GM12878 (cell line): Measurements from ENCODE around the gene SRRM3. TPM values are rescaled to one million over a fixed set of nuclear protein-coding genes. Genes with fewer than 3 reads are reported as not detected.
A peak's percentile ranks its signal among the peaks of the same experiment; 100 is the strongest.
"Not testable (repeated sequence)": the region's sequence is repeated elsewhere in the genome, so short reads cannot be mapped to it uniquely, and the experiment has no call there.

Experiments
- ATAC-seq: fragments of 200-7000 bp; cut with Tn5 transposase; 3 replicates; pipeline ENCODE4 v1.9.1; 2020; ENCODE audit warnings: mild to moderate bottlenecking, moderate library complexity
- BruUV-seq: library from RNA; stranded (reverse); fragments of 400-500 nt; replicated peaks from 2 replicates; lab custom pipeline; 2021; lab: Mats Ljungman, UMichigan
- CTCF ChIA-PET: fragments of 300-600 bp; sonication (Branson Sonifier 250); formaldehyde crosslinking; extraction: SDS; loops from one replicate; lab custom pipeline; 2021; ENCODE audit warnings: inconsistent platforms; lab: Yijun Ruan, JAX
- POLR2A ChIA-PET: fragments of 350-600 bp; formaldehyde crosslinking; extraction: SDS; loops from one replicate; lab custom pipeline; 2021; ENCODE audit warnings: inconsistent platforms; lab: Charles Lee
- RAD21 ChIA-PET: fragments of 300-600 bp; sonication (Branson Sonifier 250); formaldehyde crosslinking; loops from one replicate; lab custom pipeline; 2023; ENCODE audit warnings: antibody characterized with exemption; ENCODE audit not compliant: unreplicated experiment; lab: Charles Lee
- SMC1A ChIA-PET: fragments of 300-600 bp; sonication (Branson Sonifier 250); formaldehyde crosslinking; loops from one replicate; lab custom pipeline; 2023; ENCODE audit not compliant: unreplicated experiment, uncharacterized antibody; lab: Charles Lee
- DNase-seq: peaks from one replicate; pipeline ENCODE4 v3.0.0-alpha.2; 2011; ENCODE audit warnings: low read depth, low spot score
- FAIRE-seq: peaks from 3 replicates; lab custom pipeline; 2011; peaks lifted over from hg19 to GRCh38; lab: Jason Lieb, UNC
- H2AFZ ChIP-seq: 2 replicates; pipeline ENCODE4 v1.6.0; 2011; ENCODE audit warnings: low read depth, low read length, control low read depth; ENCODE audit not compliant: control insufficient read depth
- H3K27ac ChIP-seq: 2 replicates; pipeline ENCODE4 v1.5.1; 2011; ENCODE audit warnings: control low read depth; ENCODE audit not compliant: control insufficient read depth, insufficient read depth
- H3K27me3 ChIP-seq, 2 experiments: replicated peaks in 1 of 2; 2 replicates each; pipeline versions ENCODE4 v1.6.0 to v1.6.1; 2011; ENCODE audit warnings: low read length in 1 of 2; ENCODE audit not compliant: control insufficient read depth in 2 of 2, insufficient read depth in 2 of 2
- H3K36me3 ChIP-seq, 2 experiments: 2 replicates each; pipeline ENCODE4 v1.5.1; 2011; ENCODE audit warnings: low read length in 1 of 2; ENCODE audit not compliant: control insufficient read depth in 2 of 2, insufficient read depth in 2 of 2
- H3K4me1 ChIP-seq: 2 replicates; pipeline ENCODE4 v1.6.1; 2011; ENCODE audit warnings: mild to moderate bottlenecking, low read length, moderate library complexity, mixed read lengths; ENCODE audit not compliant: control insufficient read depth, insufficient read depth
- H3K4me2 ChIP-seq: 2 replicates; pipeline ENCODE4 v1.6.0; 2011; ENCODE audit warnings: control low read depth; ENCODE audit not compliant: control insufficient read depth, insufficient read depth
- H3K4me3 ChIP-seq: fragments of 200-600 bp; sonication (generic); 2 replicates; pipeline ENCODE4 v1.5.1; 2016
- H3K79me2 ChIP-seq: 2 replicates; pipeline ENCODE4 v1.6.0; 2011; ENCODE audit warnings: low read length; ENCODE audit not compliant: control insufficient read depth, insufficient read depth
- H3K9ac ChIP-seq: 2 replicates; pipeline ENCODE4 v1.8.0; 2011; ENCODE audit warnings: low read length, control low read depth, mixed read lengths; ENCODE audit not compliant: control insufficient read depth, insufficient read depth
- H3K9me3 ChIP-seq: replicated peaks from 3 replicates; pipeline ENCODE4 v1.5.1; 2011; ENCODE audit warnings: mild to moderate bottlenecking, low read length; ENCODE audit not compliant: control insufficient read depth, insufficient read depth
- H4K20me1 ChIP-seq: 2 replicates; pipeline ENCODE4 v1.6.0; 2011; ENCODE audit not compliant: control insufficient read depth, insufficient read depth
- EP300 ChIP-seq, 2 experiments: fragments of 150-350 bp in 1 of 2; IDR thresholded peaks; 2 replicates each; pipeline ENCODE4 v1.6.1; 2011 to 2012; ENCODE audit warnings: low read depth in 2 of 2, low read length in 2 of 2, borderline replicate concordance in 1 of 2, improper control_type of control experiment in 1 of 2, inconsistent platforms in 1 of 2; ENCODE audit not compliant: control insufficient read depth in 1 of 2
- JUNB ChIP-seq: IDR thresholded peaks from 2 replicates; pipeline ENCODE4 v1.6.1; 2016; ENCODE audit warnings: antibody characterized with exemption, mild to moderate bottlenecking
- NFYB ChIP-seq: IDR thresholded peaks from 2 replicates; pipeline ENCODE4 v1.6.1; 2011; ENCODE audit warnings: low read depth, mild to moderate bottlenecking, low read length, improper control_type of control experiment, moderate library complexity; ENCODE audit not compliant: insufficient read depth
- RB1 ChIP-seq: fragments of 450-650 bp; formaldehyde crosslinking; IDR thresholded peaks from 2 replicates; pipeline ENCODE4 v1.6.1; 2017; ENCODE audit warnings: mild to moderate bottlenecking, borderline replicate concordance
- RFX5 ChIP-seq: IDR thresholded peaks from 2 replicates; pipeline ENCODE4 v1.6.1; 2011; ENCODE audit warnings: low read depth, low read length, improper control_type of control experiment
- SP1 ChIP-seq: IDR thresholded peaks from one replicate; pipeline ENCODE4 v1.6.1; 2011; ENCODE audit warnings: low read depth, low read length
- TCF12 ChIP-seq: IDR thresholded peaks from 2 replicates; pipeline ENCODE4 v1.6.1; 2011; ENCODE audit warnings: low read depth, mild to moderate bottlenecking, low read length
- USF1 ChIP-seq: IDR thresholded peaks from 2 replicates; pipeline ENCODE4 v1.6.1; 2011; ENCODE audit warnings: borderline replicate concordance, low read depth, mild to moderate bottlenecking, moderate library complexity, mixed read lengths, low read length; ENCODE audit not compliant: insufficient read depth; ENCODE audit errors: extremely low read length
- WGBS: methylation state at CpG from one replicate; pipeline ENCODE4 v1.1.6; 2016; ENCODE audit warnings: low lambda C conversion rate; ENCODE audit not compliant: insufficient replicate concordance, insufficient coverage; ENCODE audit errors: missing lambda C conversion rate; 5-methylcytosine and 5-hydroxymethylcytosine counted together
- in situ Hi-C: fragments of 300-500 bp; cut with MboI; formaldehyde crosslinking; loops from 9 replicates; pipeline ENCODE4 v1.14.3; 2018; ENCODE audit warnings: mixed read lengths
- intact Hi-C: fragments of 100-400 bp; cut with micrococcal nuclease; formaldehyde crosslinking; loops from one replicate; pipeline ENCODE4 v1.14.2; 2022; ENCODE audit not compliant: unreplicated experiment
- polyA plus RNA-seq, 11 experiments: library from polyadenylated mRNA; depleted of rRNA in 4 of 11; unstranded in 6 of 11; stranded (reverse) in 5 of 11; fragments of >200 nt; fragmentation: Nextera tagmentation in 4 of 11; fragmentation: Illumina TruSeq in 1 of 11; extraction: Ambion mirVana in 4 of 11; extraction: Trizol in 1 of 11; gene quantifications; 1 replicate in 1 of 11; 2 replicates in 10 of 11; pipeline versions ENCODE4 v1.2.1 to v1.2.3, GENCODE V29; 2011 to 2016; ENCODE audit warnings: inconsistent platforms in 2 of 11, missing spikeins in 2 of 11, low read depth in 1 of 11
- total RNA-seq, 4 experiments: library from RNA; depleted of rRNA in 3 of 4; stranded (reverse); fragments of >200 nt in 3 of 4; fragmentation: Illumina TruSeq in 1 of 4; extraction: Trizol in 1 of 4; gene quantifications; 2 replicates each; pipeline versions ENCODE4 v1.2.1 to v1.2.3, GENCODE V29; 2013 to 2021

SRRM3 gene
- total and polyA plus RNA-seq, 10 of the 15 experiments (the other 5 are each of a cell fraction or from before 2014, with no cell fraction given) = 0.03 to 0.15 (median 0.05) TPM; not detected in 6

DNA sequence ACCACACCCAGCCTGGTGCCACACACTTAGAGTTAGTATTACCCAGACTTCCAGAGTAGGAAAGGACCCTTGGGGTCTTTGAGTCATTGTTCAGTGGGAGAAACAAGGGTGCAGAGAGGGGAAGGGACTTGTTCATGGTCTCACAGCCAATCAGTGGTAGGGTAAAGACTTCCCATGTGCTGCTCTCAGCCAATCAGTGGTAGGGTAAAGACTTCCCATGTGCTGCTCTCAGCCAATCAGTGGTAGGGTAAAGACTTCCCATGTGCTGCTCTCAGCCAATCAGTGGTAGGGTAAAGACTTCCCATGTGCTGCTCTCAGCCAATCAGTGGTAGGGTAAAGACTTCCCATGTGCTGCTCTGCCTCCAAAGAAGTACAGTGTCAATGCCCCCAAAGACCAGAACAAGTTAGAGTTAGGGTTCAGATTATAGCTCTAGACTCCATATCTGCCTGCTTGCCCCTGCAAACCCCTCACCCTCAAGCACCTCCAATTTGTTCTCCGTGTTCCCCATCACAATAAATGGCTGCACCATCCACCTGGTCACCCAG is 25.3 kb downstream of the SRRM3 start:
- SMC1A ChIA-PET, RAD21 ChIA-PET, H3K79me2 ChIP-seq, CTCF ChIA-PET, H3K27ac ChIP-seq, H4K20me1 ChIP-seq, H3K4me2 ChIP-seq, H3K9ac ChIP-seq, H3K4me3 ChIP-seq, H2AFZ ChIP-seq, ATAC-seq, BruUV-seq, in situ Hi-C loops, FAIRE-seq, H3K36me3 ChIP-seq, H3K9me3 ChIP-seq, H3K4me1 ChIP-seq, H3K27me3 ChIP-seq, intact Hi-C loops, DNase-seq: not testable (repeated sequence)
- 0 out of 2 replicates have a peak, but pooled peaks have one; percentile 21 for TF ChIP-seq NFYB
- TF ChIP-seq USF1 = peak; percentile 46
- POLR2A ChIA-PET = interaction anchor here (0.6 kb wide), 1 partner anchor 51 kb away, joined by 6 read pairs; no protein-coding TSS in a partner anchor
- WGBS = 18% methylated on average over 1 of the region's 1 CpG

- ATAC-seq (no peak), DNase-seq (no peak), FAIRE-seq (no peak)
- ChIA-PET CTCF (interaction anchor here (0.7 kb wide), 1 partner anchor 84 kb away, joined by 3 read pairs; no protein-coding TSS in a partner anchor), SMC1A (no interaction called here), POLR2A (no interaction called here), RAD21 (no interaction called here)
- no peak for TF ChIP-seq EP300 (IDR thresholded peaks at IDR 0.05; ENCODE audit: borderline replicate concordance in 1 of 2, control insufficient read depth in 1 of 2, low read depth in 2 of 2, low read length in 2 of 2)
- no peak for TF ChIP-seq RFX5
- TF ChIP-seq RB1 = no peak
- TF ChIP-seq JUNB = no peak
- no peak for TF ChIP-seq SP1
- TF ChIP-seq TCF12 = no peak
- in situ Hi-C loops (no loop called here), intact Hi-C loops (no loop called here)
- Histone ChIP-seq H3K4me3 (no peak overlapping the region), H3K9ac (no peak overlapping the region), H3K9me3 (no peaks in the 10 kb centered on the region), H3K4me1 (no peaks in the 10 kb centered on the region), H4K20me1 (no peaks in the 10 kb centered on the region), H3K4me2 (no peak overlapping the region), H3K27ac (no peak overlapping the region), H3K27me3 (no peaks in the 10 kb centered on the region; a peak in 2 of 4 replicates), H3K79me2 (no peaks in the 10 kb centered on the region), H2AFZ (no peak overlapping the region), H3K36me3 (no peaks in the 10 kb centered on the region)
- no TSS peak for BruUV-seq
- 16% methylated on average over 5 of the region's 5 CpGs for WGBS
Observed at GRCh38 chr7:76230214-76230613, 28.5 kb downstream of the SRRM3 start.
